Ishikawa (cell line): ENCODE data around the gene SPATA17.

Experiments
- CEBPB ChIP-seq: IDR thresholded peaks from 2 replicates; pipeline ENCODE4 v1.6.1; 2012
- EGR1 ChIP-seq: IDR thresholded peaks from 2 replicates; pipeline ENCODE4 v1.6.1; 2012
- EP300 ChIP-seq: IDR thresholded peaks from 2 replicates; pipeline ENCODE4 v1.6.1; 2012; ENCODE audit warnings: borderline replicate concordance
- NFIC ChIP-seq: IDR thresholded peaks from 2 replicates; pipeline ENCODE4 v1.6.1; 2012
- TEAD4 ChIP-seq: IDR thresholded peaks from 2 replicates; pipeline ENCODE4 v1.6.1; 2012
- TF ChIP-seq, protein P1 (sequence below): IDR thresholded peaks from 2 replicates; pipeline ENCODE4 v1.6.1; 2012; ENCODE audit warnings: low read depth, mild to moderate bottlenecking
- TF ChIP-seq, protein P2 (sequence below): IDR thresholded peaks from 2 replicates; pipeline ENCODE4 v1.6.1; 2012

DNA sequence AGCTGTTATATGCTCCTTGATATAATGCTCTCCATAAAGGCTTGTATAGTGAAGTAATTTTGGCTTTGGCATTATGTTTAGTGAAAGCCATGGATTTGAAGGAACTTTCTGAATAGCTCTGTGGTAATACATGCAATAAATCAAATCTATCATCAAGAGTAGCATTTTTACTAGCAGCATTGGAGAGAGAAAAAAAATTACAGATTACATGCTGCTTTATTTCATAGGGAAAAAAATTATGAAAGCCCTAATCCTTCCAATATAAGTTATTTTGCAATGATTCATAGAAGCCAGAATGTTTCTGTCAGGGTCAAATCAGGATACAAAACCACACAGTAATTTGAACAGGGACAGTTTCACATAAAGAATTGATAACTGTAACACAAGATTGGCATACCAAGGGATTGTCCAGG lies 250.0 kb downstream of the SPATA17 start:
- TF ChIP-seq EGR1: no peak
- TF ChIP-seq EP300: no peak
- no peak for TF ChIP-seq CEBPB
- TF ChIP-seq, protein P1, sequence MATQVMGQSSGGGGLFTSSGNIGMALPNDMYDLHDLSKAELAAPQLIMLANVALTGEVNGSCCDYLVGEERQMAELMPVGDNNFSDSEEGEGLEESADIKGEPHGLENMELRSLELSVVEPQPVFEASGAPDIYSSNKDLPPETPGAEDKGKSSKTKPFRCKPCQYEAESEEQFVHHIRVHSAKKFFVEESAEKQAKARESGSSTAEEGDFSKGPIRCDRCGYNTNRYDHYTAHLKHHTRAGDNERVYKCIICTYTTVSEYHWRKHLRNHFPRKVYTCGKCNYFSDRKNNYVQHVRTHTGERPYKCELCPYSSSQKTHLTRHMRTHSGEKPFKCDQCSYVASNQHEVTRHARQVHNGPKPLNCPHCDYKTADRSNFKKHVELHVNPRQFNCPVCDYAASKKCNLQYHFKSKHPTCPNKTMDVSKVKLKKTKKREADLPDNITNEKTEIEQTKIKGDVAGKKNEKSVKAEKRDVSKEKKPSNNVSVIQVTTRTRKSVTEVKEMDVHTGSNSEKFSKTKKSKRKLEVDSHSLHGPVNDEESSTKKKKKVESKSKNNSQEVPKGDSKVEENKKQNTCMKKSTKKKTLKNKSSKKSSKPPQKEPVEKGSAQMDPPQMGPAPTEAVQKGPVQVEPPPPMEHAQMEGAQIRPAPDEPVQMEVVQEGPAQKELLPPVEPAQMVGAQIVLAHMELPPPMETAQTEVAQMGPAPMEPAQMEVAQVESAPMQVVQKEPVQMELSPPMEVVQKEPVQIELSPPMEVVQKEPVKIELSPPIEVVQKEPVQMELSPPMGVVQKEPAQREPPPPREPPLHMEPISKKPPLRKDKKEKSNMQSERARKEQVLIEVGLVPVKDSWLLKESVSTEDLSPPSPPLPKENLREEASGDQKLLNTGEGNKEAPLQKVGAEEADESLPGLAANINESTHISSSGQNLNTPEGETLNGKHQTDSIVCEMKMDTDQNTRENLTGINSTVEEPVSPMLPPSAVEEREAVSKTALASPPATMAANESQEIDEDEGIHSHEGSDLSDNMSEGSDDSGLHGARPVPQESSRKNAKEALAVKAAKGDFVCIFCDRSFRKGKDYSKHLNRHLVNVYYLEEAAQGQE: no peak
- TF ChIP-seq, protein P2, sequence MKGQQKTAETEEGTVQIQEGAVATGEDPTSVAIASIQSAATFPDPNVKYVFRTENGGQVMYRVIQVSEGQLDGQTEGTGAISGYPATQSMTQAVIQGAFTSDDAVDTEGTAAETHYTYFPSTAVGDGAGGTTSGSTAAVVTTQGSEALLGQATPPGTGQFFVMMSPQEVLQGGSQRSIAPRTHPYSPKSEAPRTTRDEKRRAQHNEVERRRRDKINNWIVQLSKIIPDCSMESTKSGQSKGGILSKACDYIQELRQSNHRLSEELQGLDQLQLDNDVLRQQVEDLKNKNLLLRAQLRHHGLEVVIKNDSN: no peak
- TF ChIP-seq TEAD4: no peak
- no peak for TF ChIP-seq NFIC
